DND-41 (cell line): ENCODE results near the gene KIT.

ENCODE experiments used
- CTCF ChIP-seq: IDR thresholded peaks from 2 replicates; pipeline ENCODE4 v1.5.1; 2012; ENCODE audit warnings: borderline replicate concordance, low read length, moderate library complexity, mild to moderate bottlenecking; ENCODE audit not compliant: poor library complexity, severe bottlenecking; ENCODE audit errors: extremely low read depth
- EZH2 ChIP-seq: IDR thresholded peaks from 3 replicates; pipeline ENCODE4 v1.6.1; 2012; ENCODE audit warnings: borderline replicate concordance, low read depth, mild to moderate bottlenecking, moderate library complexity, low read length, inconsistent platforms; ENCODE audit not compliant: severe bottlenecking

- TF ChIP-seq EZH2 (no peak), CTCF (no peak)
Measured at GRCh38 chr4:54696649-54697048, 38.9 kb downstream of the KIT start.
